AG09319 (cell line): Measurements from ENCODE around the gene PRX.

Experiments used
- DNase-seq: peaks from one replicate; pipeline ENCODE4 v3.0.0-alpha.2; 2010; ENCODE audit warnings: low read depth; ENCODE audit errors: extremely low read depth
- TF ChIP-seq, protein P1 (sequence below): IDR thresholded peaks from 2 replicates; pipeline ENCODE4 v1.5.1; 2011; ENCODE audit warnings: low read depth, mild to moderate bottlenecking, inconsistent platforms, low read length, moderate library complexity

The PRX gene

GRCh38 chr19:40363069-40363468 is 50.1 kb downstream of the PRX start:
- no peak for DNase-seq
- TF ChIP-seq, protein P1, sequence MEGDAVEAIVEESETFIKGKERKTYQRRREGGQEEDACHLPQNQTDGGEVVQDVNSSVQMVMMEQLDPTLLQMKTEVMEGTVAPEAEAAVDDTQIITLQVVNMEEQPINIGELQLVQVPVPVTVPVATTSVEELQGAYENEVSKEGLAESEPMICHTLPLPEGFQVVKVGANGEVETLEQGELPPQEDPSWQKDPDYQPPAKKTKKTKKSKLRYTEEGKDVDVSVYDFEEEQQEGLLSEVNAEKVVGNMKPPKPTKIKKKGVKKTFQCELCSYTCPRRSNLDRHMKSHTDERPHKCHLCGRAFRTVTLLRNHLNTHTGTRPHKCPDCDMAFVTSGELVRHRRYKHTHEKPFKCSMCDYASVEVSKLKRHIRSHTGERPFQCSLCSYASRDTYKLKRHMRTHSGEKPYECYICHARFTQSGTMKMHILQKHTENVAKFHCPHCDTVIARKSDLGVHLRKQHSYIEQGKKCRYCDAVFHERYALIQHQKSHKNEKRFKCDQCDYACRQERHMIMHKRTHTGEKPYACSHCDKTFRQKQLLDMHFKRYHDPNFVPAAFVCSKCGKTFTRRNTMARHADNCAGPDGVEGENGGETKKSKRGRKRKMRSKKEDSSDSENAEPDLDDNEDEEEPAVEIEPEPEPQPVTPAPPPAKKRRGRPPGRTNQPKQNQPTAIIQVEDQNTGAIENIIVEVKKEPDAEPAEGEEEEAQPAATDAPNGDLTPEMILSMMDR: no peak

- DNase-seq: no peak
- TF ChIP-seq, protein P1: no peak
Observed at GRCh38 chr19:40362160-40362559, 51.0 kb downstream of the PRX start.

DNA sequence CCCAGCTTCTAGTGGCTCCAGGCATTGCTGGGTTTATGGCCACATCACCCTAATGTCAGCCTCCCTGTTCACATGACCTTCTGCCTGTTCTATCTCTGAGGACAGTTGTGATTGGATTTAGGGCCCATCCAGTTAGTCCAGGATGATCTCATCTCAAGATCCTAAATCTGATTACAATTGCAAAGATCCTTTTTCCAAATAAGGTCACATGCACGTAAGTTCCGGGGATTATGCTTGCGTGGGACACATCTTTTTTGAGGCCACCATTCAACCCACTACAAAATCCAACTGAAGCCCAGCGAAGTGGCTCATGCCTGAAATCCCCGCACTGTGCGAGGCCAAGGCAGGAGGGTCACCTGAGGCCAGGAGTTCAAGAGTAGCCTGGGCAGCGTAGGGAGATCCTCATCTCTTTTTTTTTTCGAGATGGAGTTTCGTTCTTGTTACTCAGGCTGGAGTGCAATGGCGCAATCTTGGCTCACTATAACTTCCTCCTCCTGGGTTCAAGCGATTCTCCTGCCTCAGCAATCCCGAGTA is 52.4 kb downstream of the PRX start:
- no peak for DNase-seq
- TF ChIP-seq, protein P1: no peak

GRCh38 chr19:40360020-40360707 is 53.0 kb downstream of the PRX start:
- DNase-seq: no peak
- TF ChIP-seq, protein P1: no peak

DNA sequence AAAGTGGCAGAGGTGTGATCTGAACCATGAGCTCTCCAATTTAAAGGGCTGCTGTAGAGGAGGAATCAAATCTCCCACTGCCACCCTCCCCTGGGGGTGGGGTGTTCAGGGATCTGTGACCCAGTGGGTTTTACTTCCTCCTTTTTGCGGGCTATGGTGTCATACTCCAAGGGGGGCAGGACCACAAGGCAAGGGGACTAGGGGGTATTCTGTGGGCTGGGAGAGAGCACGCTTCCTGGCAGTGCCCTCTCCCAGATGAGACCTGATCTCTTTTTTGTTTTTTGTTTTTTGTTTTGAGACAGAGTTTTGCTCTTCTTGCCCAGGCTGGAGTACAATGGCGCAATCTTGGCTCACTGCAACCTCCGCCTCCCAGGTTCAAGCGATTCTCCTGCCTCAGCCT is 54.4 kb downstream of the PRX start:
- no peak for DNase-seq
- TF ChIP-seq, protein P1: no peak

DNA sequence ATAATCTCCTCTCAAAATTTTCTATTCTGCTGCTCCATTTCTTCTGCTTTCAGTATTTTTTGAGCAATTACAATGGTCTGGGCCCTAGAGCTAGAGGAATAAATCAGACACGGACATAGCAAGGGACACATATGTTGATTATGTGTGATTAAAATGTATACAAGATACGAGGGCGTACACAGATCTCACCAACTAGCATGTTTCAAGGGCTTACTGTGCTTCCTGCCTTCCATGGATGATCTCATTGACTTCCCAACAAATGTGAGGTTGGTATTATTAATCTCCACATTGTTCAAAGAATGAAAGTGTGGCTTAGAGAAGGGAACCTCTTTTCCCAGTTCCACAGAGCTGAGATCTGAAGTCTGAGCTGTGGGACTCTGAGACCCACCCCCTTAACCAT is 55.5 kb downstream of the PRX start:
- TF ChIP-seq, protein P1: no peak
- no peak for DNase-seq

- no peak for DNase-seq
- TF ChIP-seq, protein P1: no peak
Observed at GRCh38 chr19:40356681-40357595, 56.2 kb downstream of the PRX start.
